Uterus (tissue), 4 donors: ENCODE results near the gene ATP1A1. TPM values are rescaled to one million over a fixed set of nuclear protein-coding genes. Genes with fewer than 3 reads are reported as not detected.

ENCODE experiments used
- DNase-seq, 2 donors: peaks; one replicate each; pipeline ENCODE4 v3.0.0-alpha.2; 2019 to 2020
- H3K27ac ChIP-seq, 2 donors: fragments of 200-600 bp; sonication (generic); 1 replicate in 1 of 2; 2 replicates in 1 of 2; pipeline ENCODE4 v1.5.1; 2016 to 2018
- H3K27me3 ChIP-seq, 2 donors: fragments of 200-600 bp; sonication (generic); one replicate each; pipeline ENCODE4 v1.5.1; 2018 to 2019; ENCODE audit warnings: control low read depth in 1 of 2
- H3K36me3 ChIP-seq, 2 donors: fragments of 200-600 bp; sonication (generic); one replicate each; pipeline ENCODE4 v1.5.1; 2019; ENCODE audit warnings: control low read depth in 1 of 2
- H3K4me1 ChIP-seq, 2 donors: fragments of 200-600 bp; sonication (generic); one replicate each; pipeline ENCODE4 v1.5.1; 2018 to 2019; ENCODE audit warnings: control low read depth in 1 of 2
- H3K4me3 ChIP-seq, 2 donors: fragments of 200-600 bp; sonication (generic); 1 replicate in 1 of 2; 2 replicates in 1 of 2; pipeline ENCODE4 v1.5.1; 2018 to 2019; ENCODE audit warnings: mild to moderate bottlenecking in 1 of 2
- H3K9me3 ChIP-seq, 2 donors: fragments of 200-600 bp; sonication (generic); one replicate each; pipeline ENCODE4 v1.5.1; 2019; ENCODE audit warnings: control low read depth in 1 of 2
- POLR2A ChIP-seq, 2 donors: fragments of 450-650 bp; IDR thresholded peaks; one replicate each; pipeline ENCODE4 v1.6.1; 2016; ENCODE audit warnings: antibody characterized with exemption in 2 of 2, mild to moderate bottlenecking in 1 of 2, moderate library complexity in 1 of 2
- intact Hi-C: fragments of 100-400 bp; cut with DNase I; formaldehyde crosslinking; loops from one replicate; pipeline ENCODE4 v1.15.1; 2023; ENCODE audit warnings: low total_unique reads
- total RNA-seq, 4 donors: library from RNA; depleted of rRNA in 3 of 4; stranded (reverse); fragments of >200 nt in 3 of 4; gene quantifications; one replicate each; pipeline versions ENCODE4 v1.1.0 to v1.2.4, GENCODE V29; 2014 to 2023
- TF ChIP-seq, protein P1 (sequence below), 4 experiments: fragments of 200-600 bp in 2 of 4; fragments of 450-650 bp in 2 of 4; sonication (generic) in 2 of 4; IDR thresholded peaks; one replicate each; pipeline ENCODE4 v1.5.1; 2016 to 2019; ENCODE audit warnings: antibody characterized with exemption in 4 of 4, mild to moderate bottlenecking in 2 of 4, moderate library complexity in 1 of 4
- donor health status: DM: yes; HTN: yes; CAD: no.

The ATP1A1 gene
- total RNA-seq, 4 donors from 2014 or later = 135 to 202 (median 149) TPM

DNA sequence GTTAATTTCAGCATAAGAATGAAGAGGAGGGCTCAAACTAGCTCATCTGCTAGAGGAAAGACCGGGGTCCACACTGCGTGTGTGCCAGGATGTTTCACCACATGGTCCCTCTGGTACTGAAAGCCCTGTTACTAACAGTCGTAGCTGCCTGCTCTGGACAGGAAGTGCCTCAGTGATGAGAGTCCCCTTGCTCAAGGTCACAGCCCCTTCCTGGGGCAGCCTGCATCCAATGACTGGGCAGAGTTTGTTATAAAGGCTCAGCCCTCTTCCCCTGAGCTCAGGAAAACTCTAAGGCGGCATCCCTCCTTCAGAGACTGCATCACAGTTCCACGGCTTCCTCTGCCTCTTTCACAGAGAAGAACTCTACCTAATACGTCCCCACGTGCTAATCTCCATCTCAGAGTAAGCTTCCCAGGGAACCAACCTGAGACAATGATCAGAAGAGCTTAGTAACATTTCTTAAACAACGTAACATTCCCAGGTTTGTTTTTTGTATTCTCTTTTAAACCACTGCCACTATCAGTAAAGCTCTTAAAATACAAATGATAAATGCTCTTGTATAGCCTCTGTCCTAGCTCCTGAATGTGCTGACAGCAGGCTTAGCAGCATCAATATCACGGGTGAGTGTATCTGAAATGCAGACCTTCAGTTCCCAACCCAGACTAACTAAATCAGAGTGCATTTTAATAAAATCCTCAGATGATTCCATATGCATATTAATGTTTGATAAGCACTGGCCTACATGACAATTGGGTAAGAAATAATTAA is 38.0 kb upstream of the ATP1A1 start:
- Histone ChIP-seq H3K4me3 (no peak overlapping the region), H3K9me3 (no peaks in the 10 kb centered on the region), H3K27ac (no peak overlapping the region), H3K4me1 (no peaks in the 10 kb centered on the region), H3K36me3 (no peaks in the 10 kb centered on the region), H3K27me3 (no peaks in the 10 kb centered on the region)
- intact Hi-C loops = no loop called here
- TF ChIP-seq POLR2A (IDR thresholded peaks at IDR 0.05) = no peak
- TF ChIP-seq, protein P1, sequence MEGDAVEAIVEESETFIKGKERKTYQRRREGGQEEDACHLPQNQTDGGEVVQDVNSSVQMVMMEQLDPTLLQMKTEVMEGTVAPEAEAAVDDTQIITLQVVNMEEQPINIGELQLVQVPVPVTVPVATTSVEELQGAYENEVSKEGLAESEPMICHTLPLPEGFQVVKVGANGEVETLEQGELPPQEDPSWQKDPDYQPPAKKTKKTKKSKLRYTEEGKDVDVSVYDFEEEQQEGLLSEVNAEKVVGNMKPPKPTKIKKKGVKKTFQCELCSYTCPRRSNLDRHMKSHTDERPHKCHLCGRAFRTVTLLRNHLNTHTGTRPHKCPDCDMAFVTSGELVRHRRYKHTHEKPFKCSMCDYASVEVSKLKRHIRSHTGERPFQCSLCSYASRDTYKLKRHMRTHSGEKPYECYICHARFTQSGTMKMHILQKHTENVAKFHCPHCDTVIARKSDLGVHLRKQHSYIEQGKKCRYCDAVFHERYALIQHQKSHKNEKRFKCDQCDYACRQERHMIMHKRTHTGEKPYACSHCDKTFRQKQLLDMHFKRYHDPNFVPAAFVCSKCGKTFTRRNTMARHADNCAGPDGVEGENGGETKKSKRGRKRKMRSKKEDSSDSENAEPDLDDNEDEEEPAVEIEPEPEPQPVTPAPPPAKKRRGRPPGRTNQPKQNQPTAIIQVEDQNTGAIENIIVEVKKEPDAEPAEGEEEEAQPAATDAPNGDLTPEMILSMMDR (IDR thresholded peaks at IDR 0.05) = no peak
- DNase-seq = no peak

DNA sequence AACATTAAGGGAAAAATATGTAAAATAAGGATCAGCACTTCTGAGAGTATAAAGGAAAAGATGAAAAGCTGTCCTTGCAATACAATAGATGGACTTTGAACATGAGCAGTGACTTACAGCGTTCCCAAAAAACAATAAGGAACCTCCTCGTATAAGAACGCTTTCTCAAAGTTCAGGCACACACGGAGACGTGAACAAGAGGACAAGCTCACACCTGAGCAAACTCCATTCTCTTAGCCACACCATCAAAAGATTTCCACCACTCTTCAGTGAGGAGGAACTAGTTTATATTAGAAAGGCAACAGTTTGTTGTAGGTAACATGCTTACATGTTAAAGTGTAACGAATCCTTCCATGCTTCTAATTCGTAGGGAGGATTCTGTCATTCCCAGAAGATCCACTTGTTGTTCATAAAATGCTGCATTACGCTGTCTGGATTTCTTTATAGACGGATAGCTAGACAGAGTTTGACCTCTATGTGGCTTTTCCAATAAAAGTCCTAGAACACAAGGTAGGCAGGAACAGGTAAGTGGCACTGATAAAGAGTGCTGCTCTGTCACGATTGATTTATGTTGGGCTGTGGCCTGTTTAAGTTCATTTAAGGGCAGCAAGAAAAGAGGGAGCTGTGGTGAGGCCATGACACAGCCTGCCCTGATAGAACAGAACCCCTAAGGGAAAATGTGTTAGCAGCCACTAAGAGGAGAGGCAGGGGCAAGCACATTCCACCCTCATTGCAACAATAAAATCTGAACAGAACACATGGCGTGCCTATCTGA is 37.0 kb upstream of the ATP1A1 start:
- no peak for DNase-seq
- intact Hi-C loops = no loop called here
- no peaks in the 10 kb centered on the region for H3K27me3 ChIP-seq
- no peaks in the 10 kb centered on the region for H3K36me3 ChIP-seq
- no peaks in the 10 kb centered on the region for H3K9me3 ChIP-seq
- no peaks in the 10 kb centered on the region for H3K4me1 ChIP-seq
- TF ChIP-seq POLR2A (IDR thresholded peaks at IDR 0.05) = no peak
- TF ChIP-seq, protein P1 (IDR thresholded peaks at IDR 0.05) = no peak
- no peak overlapping the region for H3K4me3 ChIP-seq
- no peak overlapping the region for H3K27ac ChIP-seq

DNA sequence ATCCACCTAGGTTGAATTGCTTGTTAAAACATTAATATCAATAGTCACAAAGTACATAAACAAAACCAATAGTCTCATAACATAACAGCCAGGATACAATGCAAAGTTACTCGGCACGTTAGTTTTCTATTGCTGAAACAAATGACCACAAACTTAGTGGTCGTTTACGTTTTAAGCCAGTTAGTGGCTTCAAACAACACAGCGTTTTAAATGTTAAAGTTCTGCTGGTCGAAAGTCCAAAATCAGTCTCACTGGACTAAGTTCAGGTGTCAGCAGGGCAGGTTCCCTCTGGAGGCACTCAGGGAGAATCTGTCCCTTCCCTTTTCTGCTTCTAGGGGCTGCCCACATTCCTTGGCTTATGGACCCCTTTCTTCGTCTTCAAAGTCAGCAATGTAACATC is 35.6 kb upstream of the ATP1A1 start:
- TF ChIP-seq POLR2A (IDR thresholded peaks at IDR 0.05) = no peak
- TF ChIP-seq, protein P1 (IDR thresholded peaks at IDR 0.05) = no peak
- no peak for DNase-seq
- H3K27ac ChIP-seq = no peak overlapping the region

DNA sequence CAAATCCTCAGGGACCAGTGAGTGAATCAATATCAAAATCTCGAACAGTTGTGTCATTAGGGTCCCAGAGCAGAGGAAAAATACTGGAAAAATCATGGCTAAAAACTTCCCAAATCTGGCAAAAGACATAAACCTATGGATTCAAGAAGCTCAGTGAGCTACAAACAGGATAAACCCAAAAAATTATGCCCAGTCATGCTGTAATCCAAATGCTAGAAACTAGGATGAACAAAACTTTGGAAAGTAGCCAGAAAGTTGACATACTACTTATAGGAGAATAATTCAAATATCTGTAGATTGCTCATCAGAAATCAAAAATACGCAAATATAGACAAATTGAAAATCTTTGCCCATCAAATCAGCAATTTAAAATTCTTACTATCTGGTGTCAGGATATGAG is 34.6 kb upstream of the ATP1A1 start:
- H3K4me3 ChIP-seq = no peak overlapping the region
- TF ChIP-seq, protein P1 (IDR thresholded peaks at IDR 0.05) = no peak
- no peak for TF ChIP-seq POLR2A (IDR thresholded peaks at IDR 0.05)

More for the DNA sequence above, 35.6 kb upstream of the ATP1A1 start:
- H3K4me3 ChIP-seq = no peak overlapping the region
- H3K27me3 ChIP-seq = no peaks in the 10 kb centered on the region
- no peaks in the 10 kb centered on the region for H3K4me1 ChIP-seq
- no peaks in the 10 kb centered on the region for H3K9me3 ChIP-seq
- intact Hi-C loops = no loop called here
- no peaks in the 10 kb centered on the region for H3K36me3 ChIP-seq

More for the DNA sequence above, 34.6 kb upstream of the ATP1A1 start:
- Histone ChIP-seq H3K4me1 (no peaks in the 10 kb centered on the region), H3K27me3 (no peaks in the 10 kb centered on the region), H3K27ac (no peak overlapping the region), H3K36me3 (no peaks in the 10 kb centered on the region), H3K9me3 (no peaks in the 10 kb centered on the region)
- no peak for DNase-seq
- intact Hi-C loops = no loop called here
